ENCODE data around the gene MACROD1. TPM values are rescaled to one million over a fixed set of nuclear protein-coding genes. Genes with fewer than 3 reads are reported as not detected.

MACROD1 gene
- total and polyA plus RNA-seq, 10 donors, result 5.1 to 20.3 (median 7.8) TPM

GRCh38 chr11:64008283-64008913, 157.5 kb downstream of the MACROD1 start:
- Histone ChIP-seq H3K27ac (peak overlapping the region; percentile 15 to 79 (median 68)), H3K4me1 (peaks cover 16 to 59% (median 40%) of the 10 kb centered on the region in 6 donors), H3K36me3 (no peaks in the 10 kb centered on the region), H3K9me3 (no peaks in the 10 kb centered on the region), H3K27me3 (replicated peaks in 1 of 7) (peaks cover 0 to 39% (median 0%) of the 10 kb centered on the region in 7 donors), H3K4me3 (peak overlapping the region in 2 of 8 donors; percentile 29 to 67)
- 89 to 91% (median 89%) methylated on average over 20 to 26 of the region's 26 CpGs for WGBS, 5 donors
- TF ChIP-seq CTCF (IDR thresholded peaks at IDR 0.05 in 8 of 11, conservative IDR thresholded peaks at IDR 0.05 in 3 of 11) (no peak), POLR2AphosphoS5 (IDR thresholded peaks at IDR 0.05) (no peak), POLR2A (IDR thresholded peaks at IDR 0.05) (no peak)
- intact Hi-C loops (cut with DNase I; ENCODE audit: low total_unique reads), result no loop called here
- DNase-seq, result peak; percentile 58

GRCh38 chr11:64007629-64008282, 158.2 kb downstream of the MACROD1 start:
- Histone ChIP-seq H3K36me3 (no peaks in the 10 kb centered on the region), H3K4me1 (peaks cover 16 to 66% (median 46%) of the 10 kb centered on the region in 6 donors), H3K27ac (peak overlapping the region; percentile 15 to 79 (median 68)), H3K9me3 (no peaks in the 10 kb centered on the region), H3K4me3 (peak overlapping the region; percentile 12 to 67 (median 33)), H3K27me3 (replicated peaks in 1 of 7) (peaks cover 0 to 39% (median 0%) of the 10 kb centered on the region in 7 donors)
- peak; percentile 75 to 87 (median 83) for TF ChIP-seq POLR2AphosphoS5 (IDR thresholded peaks at IDR 0.05)
- peak in 10 of 11 experiments; percentile 33 to 66 (median 54) for TF ChIP-seq CTCF (IDR thresholded peaks at IDR 0.05 in 8 of 11, conservative IDR thresholded peaks at IDR 0.05 in 3 of 11)
- TF ChIP-seq POLR2A (IDR thresholded peaks at IDR 0.05), result no peak
- intact Hi-C loops (cut with DNase I; ENCODE audit: low total_unique reads), result no loop called here
- 6 to 12% (median 9%) methylated on average over 29 to 40 of the region's 40 CpGs for WGBS, 5 donors
- peak; percentile 91 for DNase-seq

GRCh38 chr11:64007160-64007628, 158.7 kb downstream of the MACROD1 start:
- Histone ChIP-seq H3K27ac (peak overlapping the region in 6 of 8 donors; percentile 15 to 79 (median 72)), H3K27me3 (replicated peaks in 1 of 7) (peaks cover 0 to 42% (median 0%) of the 10 kb centered on the region in 7 donors), H3K9me3 (no peaks in the 10 kb centered on the region), H3K4me1 (peaks cover 22 to 72% (median 52%) of the 10 kb centered on the region in 6 donors), H3K36me3 (no peaks in the 10 kb centered on the region), H3K4me3 (peak overlapping the region; percentile 12 to 67 (median 33))
- WGBS, 5 donors, result 2 to 4% (median 3%) methylated on average over 26 to 27 of the region's 27 CpGs
- intact Hi-C loops (cut with DNase I; ENCODE audit: low total_unique reads), result no loop called here
- no peak for DNase-seq
- TF ChIP-seq POLR2A (IDR thresholded peaks at IDR 0.05), result no peak
- TF ChIP-seq CTCF (IDR thresholded peaks at IDR 0.05 in 8 of 11, conservative IDR thresholded peaks at IDR 0.05 in 3 of 11), result no peak
- no peak for TF ChIP-seq POLR2AphosphoS5 (IDR thresholded peaks at IDR 0.05)

GRCh38 chr11:64006398-64006797, 159.5 kb downstream of the MACROD1 start:
- TF ChIP-seq POLR2AphosphoS5 (IDR thresholded peaks at IDR 0.05), result no peak
- no peak for TF ChIP-seq POLR2A (IDR thresholded peaks at IDR 0.05)
- WGBS, 5 donors, result 54 to 82% (median 69%) methylated on average over 7 to 12 of the region's 12 CpGs
- H3K27me3 ChIP-seq (replicated peaks in 1 of 7), result peaks cover 0 to 46% (median 0%) of the 10 kb centered on the region in 7 donors

More at GRCh38 chr11:64006398-64006797, 159.5 kb downstream of the MACROD1 start:
- no peaks in the 10 kb centered on the region for H3K36me3 ChIP-seq
- H3K9me3 ChIP-seq, result no peaks in the 10 kb centered on the region
- no peak overlapping the region for H3K27ac ChIP-seq
- intact Hi-C loops (cut with DNase I; ENCODE audit: low total_unique reads), result no loop called here
- H3K4me1 ChIP-seq, result peaks cover 28 to 79% (median 60%) of the 10 kb centered on the region in 6 donors
- H3K4me3 ChIP-seq, result no peak overlapping the region
- no peak for DNase-seq

All from spleen (tissue), 11 donors.